Adrenal gland (tissue), 12 donors: Measurements from ENCODE around the gene ANKMY1. TPM values are rescaled to one million over a fixed set of nuclear protein-coding genes. Genes with fewer than 3 reads are reported as not detected.
A peak's percentile ranks its signal among the peaks of the same experiment; 100 is the strongest.

Source experiments
- DNase-seq, 7 donors: peaks; one replicate each; pipeline ENCODE4 v3.0.0-alpha.2; 2019 to 2020
- H3K27ac ChIP-seq, 5 donors: fragments of 200-600 bp; sonication (generic) in 4 of 5; 1 replicate in 3 of 5; 2 replicates in 2 of 5; pipeline versions ENCODE4 v1.5.1 to v1.8.0; 2016 to 2020; ENCODE audit warnings: mild to moderate bottlenecking in 1 of 5
- H3K27me3 ChIP-seq: fragments of 200-600 bp; 2 replicates; pipeline ENCODE4 v1.8.0; 2021
- H3K36me3 ChIP-seq, 2 donors: fragments of 200-600 bp; replicated peaks in 1 of 2; 1 replicate in 1 of 2; 2 replicates in 1 of 2; pipeline versions ENCODE4 v1.5.1 to v1.8.0; 2018 to 2022
- H3K4me1 ChIP-seq, 2 donors: fragments of 200-600 bp; replicated peaks in 1 of 2; 1 replicate in 1 of 2; 2 replicates in 1 of 2; pipeline versions ENCODE4 v1.5.1 to v1.8.0; 2018 to 2021
- H3K4me3 ChIP-seq, 4 donors: fragments of 200-600 bp; sonication (generic) in 3 of 4; one replicate each; pipeline ENCODE4 v1.5.1; 2016 to 2018
- H3K9me3 ChIP-seq, 3 donors: fragments of 200-600 bp; sonication (generic) in 1 of 3; replicated peaks in 1 of 3; 1 replicate in 2 of 3; 2 replicates in 1 of 3; pipeline versions ENCODE4 v1.5.1 to v1.8.0; 2016 to 2021
- CTCF ChIP-seq, 6 experiments: fragments of 450-650 bp in 4 of 6; fragments of 200-600 bp in 2 of 6; sonication (generic) in 1 of 6; IDR thresholded peaks; 1 replicate in 5 of 6; 2 replicates in 1 of 6; pipeline versions ENCODE4 v1.5.1 to v1.8.0; 2016 to 2021; ENCODE audit warnings: antibody characterized with exemption in 6 of 6, mild to moderate bottlenecking in 2 of 6, moderate library complexity in 1 of 6
- POLR2A ChIP-seq, 2 donors: fragments of 450-650 bp; IDR thresholded peaks; one replicate each; pipeline ENCODE4 v1.6.1; 2017; ENCODE audit warnings: antibody characterized with exemption in 2 of 2, mild to moderate bottlenecking in 2 of 2, moderate library complexity in 1 of 2
- WGBS, 4 donors: extraction: QIAGEN DNeasy Blood & Tissue Kit in 2 of 4; methylation state at CpG; one replicate each; pipeline versions ENCODE4 v1.1.5 to v1.1.7; 2013 to 2017; 5-methylcytosine and 5-hydroxymethylcytosine counted together
- intact Hi-C, 2 donors: fragments of 100-400 bp; cut with DNase I; formaldehyde crosslinking; loops; one replicate each; pipeline versions ENCODE4 v1.14.1 to v1.15.0; 2022 to 2023
- polyA plus RNA-seq, 3 donors: library from polyadenylated mRNA; stranded (reverse); fragments of 200-250 nt in 2 of 3; fragments of 350-450 nt in 1 of 3; fragmentation: Illumina TruSeq in 1 of 3; extraction: RNeasy Lipid Tissue Mini Kit (QIAGEN cat#74804) in 1 of 3; gene quantifications; one replicate each; pipeline ENCODE4 v1.2.3, GENCODE V29; 2013 to 2014
- total RNA-seq, 9 donors: library from RNA; depleted of rRNA in 4 of 9; stranded (reverse); fragments of >200 nt in 4 of 9; fragments of 120-200 nt in 1 of 9; fragmentation: NEBNext Ultra II Directional in 1 of 9; extraction: Animal tissue kit (Norgen Biotek cat#: 25700) in 1 of 9; gene quantifications; one replicate each; pipeline versions ENCODE4 v1.1.0 to v1.2.4, GENCODE V29; 2013 to 2023
- donor health status: healthy with polysubstance abuse.
- donor health status: Bipolar disorder and iron deficiency.
- donor health status: DM: yes; HTN: yes; CAD: no.
- donor health status: DM: no; HTN: no; CAD: no.
- donor health status: DM: no; HTN: no; CAD: no.
- donor health status: DM: yes; HTN: yes; CAD: no.

ANKMY1 gene
- total and polyA plus RNA-seq, 12 donors = 7.2 to 31.7 (median 12.0) TPM

GRCh38 chr2:240570531-240571313 lies 12.9 kb upstream of the ANKMY1 start:
- peaks cover 0 to 15% of the 10 kb centered on the region in 2 donors for H3K36me3 ChIP-seq
- no peaks in the 10 kb centered on the region for H3K27me3 ChIP-seq
- H3K9me3 ChIP-seq = no peaks in the 10 kb centered on the region
- intact Hi-C loops = no loop called here
- H3K4me3 ChIP-seq = no peak overlapping the region
- peak in 5 of 7 donors; percentile 6 to 48 (median 16) for DNase-seq
- no peak overlapping the region for H3K27ac ChIP-seq
- 88 to 91% (median 90%) methylated on average over 5 to 11 of the region's 11 CpGs for WGBS, 4 donors
- TF ChIP-seq POLR2A (IDR thresholded peaks at IDR 0.05) = no peak
- TF ChIP-seq CTCF (IDR thresholded peaks at IDR 0.05) = no peak
- H3K4me1 ChIP-seq = peaks cover 25 to 37% of the 10 kb centered on the region in 2 donors

- no peaks in the 10 kb centered on the region for H3K9me3 ChIP-seq
- intact Hi-C loops = no loop called here
- no peak overlapping the region for H3K27ac ChIP-seq
- WGBS, 4 donors = 87 to 93% (median 91%) methylated on average over 9 to 15 of the region's 15 CpGs
- no peaks in the 10 kb centered on the region for H3K27me3 ChIP-seq
- peaks cover 32 to 44% of the 10 kb centered on the region in 2 donors for H3K4me1 ChIP-seq
- H3K36me3 ChIP-seq = peaks cover 0 to 9% of the 10 kb centered on the region in 2 donors
- no peak overlapping the region for H3K4me3 ChIP-seq
- DNase-seq = peak in 6 of 7 donors; percentile 0 to 52 (median 20)
- TF ChIP-seq POLR2A (IDR thresholded peaks at IDR 0.05) (no peak), CTCF (IDR thresholded peaks at IDR 0.05) (no peak)
Measured at GRCh38 chr2:240569998-240570530, 12.3 kb upstream of the ANKMY1 start.

GRCh38 chr2:240569523-240569997 lies 11.8 kb upstream of the ANKMY1 start:
- Histone ChIP-seq H3K27ac (peak overlapping the region in 2 of 5 donors; percentile 74 to 97), H3K36me3 (peaks cover 0 to 4% of the 10 kb centered on the region in 2 donors), H3K4me1 (peaks cover 33 to 48% of the 10 kb centered on the region in 2 donors), H3K27me3 (no peaks in the 10 kb centered on the region), H3K9me3 (no peaks in the 10 kb centered on the region), H3K4me3 (peak overlapping the region in 2 of 4 donors; percentile 63 to 80)
- intact Hi-C loops = no loop called here
- DNase-seq = peak in 1 of 7 donors; percentile 9
- WGBS, 4 donors = 20 to 95% (median 79%) methylated on average over 1 to 9 of the region's 9 CpGs
- no peak for TF ChIP-seq CTCF (IDR thresholded peaks at IDR 0.05)
- TF ChIP-seq POLR2A (IDR thresholded peaks at IDR 0.05) = no peak

GRCh38 chr2:240568678-240569522 lies 11.1 kb upstream of the ANKMY1 start:
- no peaks in the 10 kb centered on the region for H3K36me3 ChIP-seq
- TF ChIP-seq CTCF (IDR thresholded peaks at IDR 0.05) (peak in 1 of 6 experiments; percentile 19), POLR2A (IDR thresholded peaks at IDR 0.05) (peak; percentile 31 to 37)
- peaks cover 33 to 48% of the 10 kb centered on the region in 2 donors for H3K4me1 ChIP-seq
- 0 to 2% (median 1%) methylated on average over 1 to 93 of the region's 93 CpGs for WGBS, 4 donors
- DNase-seq = peak; percentile 57 to 80 (median 67)
- H3K9me3 ChIP-seq = no peaks in the 10 kb centered on the region
- H3K27me3 ChIP-seq = no peaks in the 10 kb centered on the region
- intact Hi-C loops = no loop called here
- peak overlapping the region in 4 of 5 donors; percentile 25 to 97 (median 75) for H3K27ac ChIP-seq
- H3K4me3 ChIP-seq = peak overlapping the region in 3 of 4 donors; percentile 30 to 80 (median 63)
